ENCODE results near the gene GPAT2.
"Not testable (repeated sequence)": the region's sequence is repeated elsewhere in the genome, so short reads cannot be mapped to it uniquely, and the experiment has no call there.

DNA sequence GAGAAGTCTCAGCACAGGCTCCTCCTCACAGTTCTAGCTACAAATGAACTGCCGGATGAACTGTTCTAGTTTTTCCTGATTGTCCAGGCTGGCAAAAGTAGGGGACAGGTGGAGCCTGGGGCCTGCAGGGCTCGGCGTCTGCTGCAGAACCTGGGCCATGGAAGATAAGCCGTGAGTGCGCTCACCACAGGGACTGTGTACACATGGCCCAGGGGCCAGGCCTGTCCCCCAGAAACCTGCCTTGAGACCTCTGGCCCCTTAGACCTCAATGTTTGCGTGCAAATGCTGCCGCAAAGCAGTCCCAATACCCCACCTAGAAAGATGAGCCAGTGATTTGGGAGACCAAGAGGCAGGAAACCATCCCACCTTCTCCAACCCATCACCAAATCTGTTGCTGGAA lies 12.6 kb downstream of the GPAT2 start:
- TF ChIP-seq EZH2phosphoT487 (IDR thresholded peaks at IDR 0.05; ENCODE audit: borderline replicate concordance, low read length); EZH2 (IDR thresholded peaks at IDR 0.05; ENCODE audit: low read length, unreplicated experiment); CTCF (conservative IDR thresholded peaks at IDR 0.05; ENCODE audit: low read depth, low read length): not testable (repeated sequence)
